ENCODE results near the gene DAO. TPM values are rescaled to one million over a fixed set of nuclear protein-coding genes. Genes with fewer than 3 reads are reported as not detected.
A peak's percentile ranks its signal among the peaks of the same experiment; 100 is the strongest.

DAO gene
- polyA plus RNA-seq, 1 of the 3 experiments (the other 2 are of a cell fraction): not detected

DNA sequence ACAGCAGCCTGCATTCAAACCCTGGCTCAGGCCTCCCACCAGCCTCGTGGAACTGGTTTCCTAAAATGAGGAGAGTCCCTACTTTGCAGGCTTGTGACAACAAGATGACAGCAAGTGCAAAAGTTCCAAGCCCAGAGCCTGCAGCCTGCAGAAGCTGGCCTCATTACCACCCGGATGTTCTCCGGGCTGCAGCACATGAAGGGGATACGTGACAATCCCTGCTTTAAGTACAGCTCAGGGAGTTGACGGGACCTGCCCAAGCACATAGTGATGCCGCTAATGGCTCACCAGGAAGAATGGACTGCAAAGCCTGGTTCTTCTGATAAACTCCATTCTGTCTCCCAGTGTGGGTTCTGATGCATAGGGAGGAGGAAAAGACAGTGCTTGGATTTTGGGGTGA lies 37.5 kb upstream of the DAO start (continued):
- TF ChIP-seq, protein P1, sequence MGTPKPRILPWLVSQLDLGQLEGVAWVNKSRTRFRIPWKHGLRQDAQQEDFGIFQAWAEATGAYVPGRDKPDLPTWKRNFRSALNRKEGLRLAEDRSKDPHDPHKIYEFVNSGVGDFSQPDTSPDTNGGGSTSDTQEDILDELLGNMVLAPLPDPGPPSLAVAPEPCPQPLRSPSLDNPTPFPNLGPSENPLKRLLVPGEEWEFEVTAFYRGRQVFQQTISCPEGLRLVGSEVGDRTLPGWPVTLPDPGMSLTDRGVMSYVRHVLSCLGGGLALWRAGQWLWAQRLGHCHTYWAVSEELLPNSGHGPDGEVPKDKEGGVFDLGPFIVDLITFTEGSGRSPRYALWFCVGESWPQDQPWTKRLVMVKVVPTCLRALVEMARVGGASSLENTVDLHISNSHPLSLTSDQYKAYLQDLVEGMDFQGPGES (IDR thresholded peaks at IDR 0.05; ENCODE audit: low read depth, low read length): no peak
- TF ChIP-seq POLR2AphosphoS5 (IDR thresholded peaks at IDR 0.05; ENCODE audit: low read depth, low read length) (no peak), NFIC (IDR thresholded peaks at IDR 0.05; ENCODE audit: borderline replicate concordance) (no peak)

DNA sequence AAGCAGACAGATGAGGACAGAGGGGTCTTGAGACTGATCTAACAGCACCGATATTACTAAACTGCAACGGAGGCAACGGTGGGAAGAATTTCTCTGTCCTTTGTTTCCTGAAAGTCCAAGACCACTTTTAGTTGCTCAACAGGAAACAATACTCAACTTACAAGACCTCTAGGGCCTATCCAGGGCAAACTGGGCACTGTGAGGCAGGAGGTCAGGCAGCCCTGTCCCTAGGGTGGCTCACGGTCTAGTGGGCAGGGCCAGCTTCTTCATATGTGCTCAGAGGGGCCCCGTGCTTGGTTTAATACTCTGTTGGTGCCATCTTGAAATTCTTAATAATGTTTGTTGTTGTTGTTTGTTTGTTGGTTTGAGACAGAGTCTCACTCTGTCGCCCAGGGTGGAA lies 36.7 kb upstream of the DAO start:
- ChIA-PET CTCF (interaction anchor here (1.3 kb wide), 1 partner anchor 17 kb away, joined by 3 read pairs; no protein-coding TSS in a partner anchor), POLR2A (no interaction called here)
- H3K27me3 ChIP-seq (ENCODE audit: insufficient read depth): no peaks in the 10 kb centered on the region
- no peak for DNase-seq
- H3K4me3 ChIP-seq (ENCODE audit: low read depth in 2 of 2, low read length in 1 of 2): no peak overlapping the region
- H3K9ac ChIP-seq: no peak overlapping the region
- H3K36me3 ChIP-seq (replicated peaks in 1 of 2; ENCODE audit: control insufficient read depth in 1 of 2, insufficient read depth in 2 of 2, low read length in 1 of 2): peaks cover 26 to 50% of the 10 kb centered on the region in 2 experiments
- 94% methylated on average over 6 of the region's 6 CpGs for WGBS (ENCODE audit: low lambda C conversion rate)
- no peak overlapping the region for H2AFZ ChIP-seq (ENCODE audit: low read depth)
- H3K27ac ChIP-seq (ENCODE audit: low read depth in 2 of 2, low read length in 1 of 2): peak overlapping the region in 1 of 2 experiments; percentile 100; a peak in 1 of 4 replicates
- no peak for TF ChIP-seq SMC3 (IDR thresholded peaks at IDR 0.05; ENCODE audit: low read depth, low read length)
- TF ChIP-seq, protein P2, sequence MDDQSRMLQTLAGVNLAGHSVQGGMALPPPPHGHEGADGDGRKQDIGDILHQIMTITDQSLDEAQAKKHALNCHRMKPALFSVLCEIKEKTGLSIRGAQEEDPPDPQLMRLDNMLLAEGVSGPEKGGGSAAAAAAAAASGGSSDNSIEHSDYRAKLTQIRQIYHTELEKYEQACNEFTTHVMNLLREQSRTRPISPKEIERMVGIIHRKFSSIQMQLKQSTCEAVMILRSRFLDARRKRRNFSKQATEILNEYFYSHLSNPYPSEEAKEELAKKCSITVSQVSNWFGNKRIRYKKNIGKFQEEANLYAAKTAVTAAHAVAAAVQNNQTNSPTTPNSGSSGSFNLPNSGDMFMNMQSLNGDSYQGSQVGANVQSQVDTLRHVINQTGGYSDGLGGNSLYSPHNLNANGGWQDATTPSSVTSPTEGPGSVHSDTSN (IDR thresholded peaks at IDR 0.05): no peak
- no peak for TF ChIP-seq YY1 (IDR thresholded peaks at IDR 0.05; ENCODE audit: low read depth)
- TF ChIP-seq, protein P3, sequence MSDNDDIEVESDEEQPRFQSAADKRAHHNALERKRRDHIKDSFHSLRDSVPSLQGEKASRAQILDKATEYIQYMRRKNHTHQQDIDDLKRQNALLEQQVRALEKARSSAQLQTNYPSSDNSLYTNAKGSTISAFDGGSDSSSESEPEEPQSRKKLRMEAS (IDR thresholded peaks at IDR 0.05; ENCODE audit: low read depth): no peak
- no peak for TF ChIP-seq GABPA (IDR thresholded peaks at IDR 0.05; ENCODE audit: low read depth)
- TF ChIP-seq, protein P4, sequence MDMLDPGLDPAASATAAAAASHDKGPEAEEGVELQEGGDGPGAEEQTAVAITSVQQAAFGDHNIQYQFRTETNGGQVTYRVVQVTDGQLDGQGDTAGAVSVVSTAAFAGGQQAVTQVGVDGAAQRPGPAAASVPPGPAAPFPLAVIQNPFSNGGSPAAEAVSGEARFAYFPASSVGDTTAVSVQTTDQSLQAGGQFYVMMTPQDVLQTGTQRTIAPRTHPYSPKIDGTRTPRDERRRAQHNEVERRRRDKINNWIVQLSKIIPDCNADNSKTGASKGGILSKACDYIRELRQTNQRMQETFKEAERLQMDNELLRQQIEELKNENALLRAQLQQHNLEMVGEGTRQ (IDR thresholded peaks at IDR 0.05; ENCODE audit: borderline replicate concordance, low read depth, low read length): no peak
- no peak for TF ChIP-seq MXI1 (IDR thresholded peaks at IDR 0.05; ENCODE audit: low read depth, low read length)
- no peaks in the 10 kb centered on the region for H3K9me3 ChIP-seq
- no peaks in the 10 kb centered on the region for H4K20me1 ChIP-seq (ENCODE audit: insufficient read depth)
- peaks cover 90% of the 10 kb centered on the region for H3K79me2 ChIP-seq (ENCODE audit: insufficient read depth)
- peaks cover 22 to 39% of the 10 kb centered on the region in 2 experiments for H3K4me1 ChIP-seq (ENCODE audit: control insufficient read depth in 1 of 2, insufficient read depth in 2 of 2, low read depth in 1 of 2, low read length in 1 of 2)
- H3F3A ChIP-seq (replicated peaks; ENCODE audit: insufficient read depth): peaks cover 27% of the 10 kb centered on the region
- no peaks in the 10 kb centered on the region for H3K9me2 ChIP-seq
- H3K4me2 ChIP-seq: no peak overlapping the region

DNA sequence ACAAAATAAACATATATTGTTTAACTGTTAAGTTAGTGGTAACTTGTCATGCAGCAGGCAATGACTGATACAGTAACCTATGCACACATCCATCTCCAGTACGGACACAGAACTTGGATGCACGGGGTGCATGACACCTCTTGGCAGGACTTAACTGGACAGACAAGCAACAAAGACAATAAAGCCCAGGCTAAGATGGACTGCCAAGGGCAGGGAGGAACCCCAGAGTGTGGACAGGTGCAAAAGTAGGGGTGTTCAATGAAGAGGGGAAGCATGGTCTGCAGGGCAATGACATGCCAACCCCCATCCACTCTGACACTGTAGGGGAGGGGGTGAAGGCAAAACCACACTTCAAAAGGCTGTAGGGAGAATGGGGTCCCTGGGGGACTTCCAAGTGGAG lies 34.2 kb upstream of the DAO start:
- Histone ChIP-seq H3K36me3 (replicated peaks in 1 of 2; ENCODE audit: control insufficient read depth in 1 of 2, insufficient read depth in 2 of 2, low read length in 1 of 2) (peaks cover 34 to 61% of the 10 kb centered on the region in 2 experiments), H3K27me3 (ENCODE audit: insufficient read depth) (no peaks in the 10 kb centered on the region), H3F3A (replicated peaks; ENCODE audit: insufficient read depth) (peaks cover 14% of the 10 kb centered on the region), H3K4me1 (ENCODE audit: control insufficient read depth in 1 of 2, insufficient read depth in 2 of 2, low read depth in 1 of 2, low read length in 1 of 2) (peaks cover 5 to 26% of the 10 kb centered on the region in 2 experiments; a peak in 2 of 4 replicates), H4K20me1 (ENCODE audit: insufficient read depth) (no peaks in the 10 kb centered on the region), H3K27ac (ENCODE audit: low read depth in 2 of 2, low read length in 1 of 2) (peak overlapping the region; percentile 57 to 76; a peak in 3 of 4 replicates), H2AFZ (ENCODE audit: low read depth) (no peak overlapping the region), H3K9me3 (no peaks in the 10 kb centered on the region), H3K9me2 (no peaks in the 10 kb centered on the region), H3K4me2 (no peak overlapping the region), H3K9ac (no peak overlapping the region), H3K4me3 (ENCODE audit: low read depth in 2 of 2, low read length in 1 of 2) (no peak overlapping the region), H3K79me2 (ENCODE audit: insufficient read depth) (peaks cover 91% of the 10 kb centered on the region)
- no peak for DNase-seq
- ChIA-PET CTCF (interaction anchor here (0.6 kb wide), 2 partner anchors 39 to 182 kb away, joined by 3 read pairs; no protein-coding TSS in a partner anchor), POLR2A (interaction anchor here (1.3 to 1.5 kb wide), 2 partner anchors 12 to 20 kb away, joined by 7 to 11 read pairs; partner anchors contain the start of gene SSH1)
- TF ChIP-seq JUND (IDR thresholded peaks at IDR 0.05) (no peak), MEF2A (IDR thresholded peaks at IDR 0.05; ENCODE audit: borderline replicate concordance, low read depth) (no peak)
- WGBS (ENCODE audit: low lambda C conversion rate): 92% methylated on average over 2 of the region's 2 CpGs
